Activated CD8-positive, alpha-beta memory T cell treated with anti-CD3 and anti-CD28 coated beads for 1 hour (primary cell): ENCODE measurements around the gene ABLIM1.

Source experiments
- DNase-seq, 2 donors: peaks; one replicate each; pipeline ENCODE4 v3.0.0-alpha.2; 2020; ENCODE audit warnings: low read depth in 1 of 2; ENCODE audit errors: extremely low read depth in 1 of 2

Gene ABLIM1

DNA sequence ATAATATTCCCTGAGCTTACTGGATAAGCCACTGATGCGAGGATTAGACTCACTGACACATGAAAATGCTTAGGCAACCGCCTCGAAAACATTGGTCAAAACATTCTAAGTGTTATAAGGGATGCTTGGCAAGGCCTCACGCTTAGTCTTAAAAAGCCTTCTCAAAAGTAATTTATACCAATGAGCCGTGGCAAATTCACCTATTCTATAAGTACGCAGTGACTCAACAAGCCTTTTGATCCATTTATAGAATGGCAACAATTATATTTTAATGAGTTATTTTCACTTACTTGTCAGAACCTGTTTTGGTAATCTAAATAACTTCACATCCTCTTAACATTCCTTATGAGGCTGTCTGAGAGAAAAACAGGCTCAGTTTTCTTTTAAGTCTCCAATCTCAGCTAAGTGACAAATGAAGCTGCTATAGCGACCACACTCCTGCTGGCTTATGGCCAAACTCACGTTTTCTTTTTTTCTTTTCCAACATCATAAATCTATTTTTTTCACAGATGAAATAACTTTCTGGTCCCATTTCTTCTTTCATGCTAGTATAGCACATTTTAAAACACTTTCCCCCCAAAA is 132.6 kb downstream of the ABLIM1 start:
- DNase-seq = no peak

DNA sequence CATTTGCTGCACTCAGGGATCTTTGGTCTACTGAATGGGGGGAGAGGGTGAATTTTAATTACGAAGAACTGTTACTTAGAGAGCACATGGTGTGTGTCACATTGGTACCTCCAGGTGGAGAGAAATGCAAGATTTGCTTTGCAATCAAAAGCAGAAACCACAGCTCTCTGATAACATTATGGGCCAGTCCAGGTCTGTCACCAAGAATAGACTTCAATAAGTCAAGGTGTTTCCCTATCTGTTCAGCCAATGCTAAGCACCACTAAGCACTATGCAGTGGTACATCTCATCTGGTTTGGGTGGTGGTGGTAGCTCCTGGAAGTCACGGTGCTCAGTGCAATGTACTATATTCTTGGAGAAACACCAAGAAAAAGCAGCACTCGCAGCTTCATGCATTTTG is 134.2 kb downstream of the ABLIM1 start:
- DNase-seq = no peak

DNA sequence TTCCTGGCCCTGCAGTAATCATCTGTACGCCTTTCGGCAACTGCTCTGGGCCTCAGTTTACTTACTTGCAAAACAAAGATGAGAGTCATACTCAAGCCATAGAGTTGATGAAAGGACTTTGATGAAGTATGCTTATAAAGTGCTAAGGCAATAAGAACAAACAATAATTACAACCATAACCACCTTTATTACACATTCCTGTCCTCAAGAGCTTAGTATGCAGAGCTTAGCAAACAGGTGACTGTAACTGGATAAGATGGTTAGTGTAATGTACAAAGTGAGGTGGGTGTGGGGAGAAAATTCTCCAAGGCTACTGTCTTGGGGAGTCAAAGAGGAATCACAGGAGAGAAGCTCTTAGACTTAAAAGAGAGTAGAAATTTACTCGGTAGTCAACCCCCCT is 136.8 kb downstream of the ABLIM1 start:
- DNase-seq = no peak

DNA sequence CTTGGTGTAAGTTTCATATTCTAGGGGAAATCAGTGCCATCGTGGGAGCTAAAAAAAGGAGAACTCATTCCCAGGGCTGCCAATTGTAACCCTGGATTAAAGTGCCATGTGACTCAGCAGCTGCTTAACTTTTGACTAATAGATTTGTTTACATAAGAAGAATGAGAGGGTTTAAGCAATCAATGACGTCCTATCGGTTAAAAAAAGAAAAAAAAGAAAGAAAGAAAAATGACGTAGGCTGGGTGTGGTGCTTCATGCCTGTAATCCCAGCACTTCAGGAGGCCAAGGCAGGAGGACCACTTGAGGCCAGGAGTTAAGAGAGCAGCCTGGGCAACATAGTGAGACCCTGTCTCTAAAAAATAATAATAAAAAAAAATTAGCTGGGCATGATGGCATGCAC is 137.6 kb downstream of the ABLIM1 start:
- DNase-seq = no peak

DNA sequence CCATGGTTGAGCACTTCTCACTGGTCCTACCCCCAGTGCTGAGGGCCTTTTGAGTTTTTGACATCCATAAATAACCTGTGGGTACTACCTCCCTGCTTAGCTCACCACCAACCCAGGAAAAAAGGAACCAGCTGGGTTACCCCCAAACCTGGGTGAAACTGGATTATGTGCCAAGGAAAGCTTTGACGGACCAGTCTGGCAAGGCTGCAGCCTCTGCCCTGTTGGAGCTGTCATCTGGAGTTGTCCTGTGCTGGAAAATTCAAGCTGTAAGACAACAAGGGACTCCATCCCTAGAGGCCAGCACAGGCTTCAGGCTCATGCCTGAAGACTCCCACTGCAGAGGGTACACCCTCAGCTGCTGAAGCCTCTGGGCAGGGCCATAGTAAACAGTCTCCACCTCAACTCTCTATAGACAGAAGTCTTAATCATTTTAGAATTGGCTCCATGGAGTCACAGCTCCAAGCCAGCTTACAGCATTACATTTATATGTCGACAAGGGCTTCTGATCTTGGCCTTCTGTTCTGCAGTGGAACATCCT is 138.2 kb downstream of the ABLIM1 start:
- no peak for DNase-seq

DNA sequence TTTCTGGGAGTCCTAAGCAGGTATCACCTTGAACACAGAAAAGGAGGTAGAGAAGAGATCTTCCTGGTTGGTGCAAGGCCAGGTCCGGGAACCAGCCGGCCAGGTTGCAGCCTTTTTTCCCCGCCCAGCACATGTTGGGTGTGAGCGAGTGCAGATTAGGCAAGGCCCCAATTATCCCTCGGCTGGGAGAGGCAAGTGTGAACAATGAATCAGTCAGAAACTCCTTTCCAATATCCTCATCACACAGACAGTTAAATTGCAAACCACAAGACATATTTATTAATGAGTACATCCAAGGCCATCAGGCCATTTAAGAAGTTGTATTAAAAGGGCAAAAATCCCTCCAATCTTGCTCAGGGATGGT is 138.8 kb downstream of the ABLIM1 start:
- no peak for DNase-seq

DNA sequence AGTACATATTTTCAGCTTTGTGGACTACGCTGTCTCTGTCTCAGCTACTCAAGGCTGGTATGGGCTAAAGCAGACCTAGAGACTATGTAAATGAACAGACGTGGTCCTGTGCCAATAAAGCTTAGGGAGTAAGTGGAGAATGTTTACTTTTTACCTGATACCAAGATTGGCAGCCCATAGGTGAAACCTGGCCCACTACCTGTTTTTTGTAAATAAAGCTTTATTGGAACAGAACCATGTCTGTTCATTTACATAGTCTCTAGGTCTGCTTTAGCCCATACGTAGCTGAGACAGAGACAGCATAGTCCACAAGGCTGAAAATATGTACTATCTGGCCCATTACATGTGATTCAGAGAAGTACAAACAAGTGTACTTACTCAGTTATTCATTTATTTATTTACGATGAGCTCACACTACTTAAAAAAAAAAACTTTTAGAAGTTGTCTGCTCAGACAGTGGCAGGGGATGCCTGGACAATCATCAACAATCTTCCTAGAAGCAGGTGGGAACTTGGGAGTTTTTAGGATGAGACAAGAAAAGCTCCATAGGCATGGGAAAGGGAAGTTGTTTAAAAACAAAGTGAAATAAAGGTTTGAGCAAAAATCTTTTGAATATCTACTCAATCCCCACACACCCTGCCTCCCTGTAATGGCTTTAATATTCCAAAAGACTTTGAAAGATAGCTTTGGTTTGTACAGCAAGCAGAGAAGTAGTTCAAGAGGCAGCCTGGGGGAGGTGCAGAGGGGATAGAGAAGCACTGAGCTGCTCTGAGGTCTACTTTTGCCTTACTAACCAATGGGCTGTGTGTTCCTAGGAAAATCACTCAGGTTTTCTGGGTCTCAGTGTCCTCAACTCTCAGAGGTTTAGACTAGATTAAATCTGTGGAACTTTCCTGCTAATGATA is 139.4 kb downstream of the ABLIM1 start:
- no peak for DNase-seq

DNA sequence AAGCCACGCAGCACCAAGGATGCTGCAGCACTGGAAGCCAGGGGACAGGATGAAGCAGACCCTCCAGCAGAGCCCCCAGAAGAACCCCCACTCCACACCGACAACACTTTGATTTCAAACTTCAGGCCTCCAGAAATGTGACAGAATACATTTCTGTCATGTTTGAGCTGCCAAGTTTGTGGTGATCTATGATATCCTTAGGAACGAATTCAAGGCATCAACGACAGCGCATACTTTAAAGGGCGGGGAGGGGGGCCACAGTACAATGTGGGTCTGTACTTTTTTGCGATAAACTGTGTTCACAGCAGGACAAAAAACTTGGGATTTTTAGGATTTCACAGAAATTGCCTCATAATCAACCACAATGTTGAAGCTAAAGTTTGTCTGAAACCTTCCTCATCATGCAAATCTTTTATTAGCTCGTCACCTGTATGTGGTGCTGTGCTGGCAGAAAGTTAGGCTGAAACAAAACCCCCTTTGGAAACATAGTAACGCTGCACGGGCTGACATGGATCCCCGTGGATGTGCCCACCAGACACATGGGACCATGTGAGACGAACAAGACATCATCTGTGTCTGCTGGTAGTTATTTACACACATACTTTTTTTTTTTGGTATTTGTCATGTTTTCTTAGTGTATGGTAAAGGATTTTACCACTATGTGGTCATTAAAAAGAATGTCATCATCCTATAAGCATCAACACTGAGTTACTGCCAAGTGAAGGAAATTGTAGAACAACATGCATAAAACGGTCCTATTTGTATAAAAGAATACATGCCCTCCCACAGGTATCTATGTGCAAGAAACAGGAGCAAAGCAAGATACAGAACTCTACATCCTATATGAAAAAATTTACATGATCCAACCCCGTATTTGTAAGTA is 140.5 kb downstream of the ABLIM1 start:
- no peak for DNase-seq

DNA sequence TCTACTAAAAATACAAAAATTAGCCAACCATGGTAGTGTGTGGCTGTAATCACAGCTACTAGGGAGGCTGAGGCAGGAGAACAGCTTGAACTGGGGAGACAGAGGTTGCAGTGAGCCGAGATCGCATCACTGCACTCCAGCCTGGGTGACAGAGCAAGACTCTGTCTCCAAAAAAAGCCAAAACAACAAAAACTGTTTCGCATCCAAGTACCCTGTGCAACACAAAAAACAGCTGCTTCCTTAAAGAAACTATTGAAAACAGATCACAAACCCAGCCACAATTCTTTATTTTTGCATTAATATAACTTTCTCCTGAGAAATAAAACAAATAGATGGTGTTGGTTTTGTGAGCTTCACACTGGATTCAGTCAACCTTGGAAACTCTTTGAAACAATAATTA is 141.7 kb downstream of the ABLIM1 start:
- no peak for DNase-seq

DNA sequence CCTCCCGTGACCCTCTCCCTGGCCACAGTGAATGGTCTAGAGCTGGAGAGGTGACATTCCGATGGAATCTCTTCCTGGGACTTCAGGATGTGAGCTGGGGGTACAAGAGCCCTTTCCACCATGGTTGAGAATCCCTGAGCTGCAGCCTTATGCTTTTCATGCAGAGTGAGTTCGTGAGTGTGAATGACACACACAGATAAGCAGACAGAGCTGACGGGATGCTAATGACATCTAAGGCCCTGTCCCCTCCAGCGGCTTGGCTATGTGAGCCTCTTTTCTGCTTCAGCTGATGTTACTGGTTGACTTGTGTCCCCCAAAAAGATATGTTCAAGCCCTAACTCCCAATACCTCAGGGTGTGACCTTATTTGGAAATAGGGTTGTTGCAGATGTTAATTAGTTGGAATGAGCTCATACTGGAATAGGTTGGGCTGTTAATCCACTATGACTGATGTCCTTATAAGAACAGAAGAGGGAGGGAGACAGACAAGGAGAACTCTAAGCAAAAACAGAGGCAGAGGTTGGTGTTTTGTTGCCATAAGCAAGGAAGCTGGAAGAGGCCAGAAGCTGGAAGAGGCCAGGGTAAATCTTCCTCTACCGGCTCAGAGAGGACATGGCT is 142.7 kb downstream of the ABLIM1 start:
- no peak for DNase-seq

DNA sequence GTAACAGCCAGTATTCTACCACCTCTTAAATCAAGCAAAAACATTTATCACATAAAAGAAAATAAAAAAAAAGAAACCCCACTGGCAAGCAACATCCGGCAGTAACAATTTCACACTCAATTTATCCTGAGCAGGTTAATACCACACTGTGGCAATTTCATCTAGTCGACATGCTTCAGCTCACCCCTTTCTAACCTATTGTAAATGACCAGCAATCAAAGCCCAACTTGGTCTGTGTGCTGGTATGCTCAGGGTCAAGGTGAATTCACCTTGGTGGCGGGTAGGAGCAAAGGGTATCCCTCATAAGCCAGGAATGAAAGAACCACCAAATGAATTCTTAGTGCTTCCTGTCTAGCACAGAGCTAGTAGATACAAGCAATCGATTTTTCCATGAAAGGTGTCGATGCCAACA is 144.7 kb downstream of the ABLIM1 start:
- no peak for DNase-seq

DNA sequence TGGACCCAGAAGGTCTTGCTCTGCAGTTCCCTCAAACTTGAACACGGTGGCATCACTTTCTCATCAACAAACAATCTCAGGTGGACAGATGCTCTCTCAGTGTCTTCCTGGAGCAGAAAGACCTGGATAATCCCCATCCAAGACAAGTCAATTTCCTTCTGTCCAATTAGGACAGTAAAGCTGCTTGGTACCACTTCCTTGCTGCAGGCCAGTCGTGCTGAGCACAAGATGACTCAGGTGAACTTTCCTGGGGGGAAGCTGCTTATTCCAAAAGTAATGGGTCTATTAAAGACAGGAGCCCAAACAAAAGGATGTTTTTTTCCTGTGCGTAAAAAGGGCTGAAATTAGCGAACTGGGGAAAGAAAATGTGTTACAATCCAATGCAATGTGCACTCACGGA is 146.2 kb downstream of the ABLIM1 start:
- DNase-seq = no peak

DNA sequence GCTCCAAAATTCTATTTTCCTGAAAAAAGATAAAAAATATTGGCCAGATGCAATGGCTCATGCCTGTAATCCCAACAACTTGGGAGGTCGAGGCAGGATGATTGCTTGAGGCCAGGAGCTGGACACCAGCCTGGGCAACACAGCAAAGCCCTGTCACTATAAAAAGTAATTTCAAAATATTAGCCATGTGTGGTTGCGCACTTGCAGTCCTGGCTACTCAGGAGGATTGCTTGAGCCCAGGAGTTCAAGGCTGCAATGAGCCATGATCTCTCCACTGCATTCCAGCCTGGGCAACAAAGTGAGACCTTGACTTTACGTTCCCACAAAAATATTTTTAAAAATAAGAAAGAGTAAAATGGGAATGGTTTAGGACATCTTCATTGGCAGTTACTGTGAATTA is 149.7 kb downstream of the ABLIM1 start:
- DNase-seq = no peak

DNA sequence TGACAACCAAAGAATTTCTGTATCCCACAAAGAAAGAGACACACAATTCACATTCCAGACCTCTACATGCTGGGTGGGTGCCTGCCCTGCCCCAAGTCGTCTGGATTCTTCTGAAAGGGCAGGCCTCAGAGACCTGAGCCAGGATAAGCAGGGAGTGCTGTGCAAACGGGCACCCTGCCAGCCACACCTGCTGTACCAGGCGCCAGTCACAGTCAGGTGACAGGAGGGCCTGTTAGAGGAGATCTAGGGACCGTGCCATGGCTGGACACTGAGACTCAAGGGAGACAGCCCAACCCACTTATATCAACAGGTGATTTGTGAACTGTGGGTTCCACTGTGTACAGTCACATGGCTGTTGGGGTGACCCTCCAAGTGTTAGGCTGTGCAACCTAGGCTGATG is 150.6 kb downstream of the ABLIM1 start:
- no peak for DNase-seq

DNA sequence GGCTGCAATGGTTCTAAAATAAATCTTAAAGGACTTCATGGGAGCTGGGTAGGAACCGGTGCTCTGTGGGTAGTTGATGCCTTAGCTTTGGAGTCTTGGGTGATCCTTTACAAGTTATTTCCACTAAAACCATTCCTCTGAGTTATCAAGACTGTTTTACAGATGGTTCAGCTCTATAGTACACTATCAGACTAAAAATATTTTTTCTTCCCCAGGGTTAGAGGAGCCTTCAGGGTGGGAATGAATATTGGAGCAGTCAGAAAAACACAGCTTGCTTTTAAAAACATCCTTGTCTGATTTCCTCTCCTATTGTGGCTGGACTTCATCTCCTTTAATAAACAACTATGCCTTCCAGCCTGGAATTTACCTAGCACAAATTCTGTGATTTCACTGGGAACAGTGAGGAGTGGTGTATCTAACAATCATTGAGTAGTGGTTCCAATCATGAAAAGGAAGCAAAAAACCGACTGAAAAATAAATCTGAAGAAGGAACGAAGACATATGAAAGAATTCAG is 151.1 kb downstream of the ABLIM1 start:
- DNase-seq = no peak

DNA sequence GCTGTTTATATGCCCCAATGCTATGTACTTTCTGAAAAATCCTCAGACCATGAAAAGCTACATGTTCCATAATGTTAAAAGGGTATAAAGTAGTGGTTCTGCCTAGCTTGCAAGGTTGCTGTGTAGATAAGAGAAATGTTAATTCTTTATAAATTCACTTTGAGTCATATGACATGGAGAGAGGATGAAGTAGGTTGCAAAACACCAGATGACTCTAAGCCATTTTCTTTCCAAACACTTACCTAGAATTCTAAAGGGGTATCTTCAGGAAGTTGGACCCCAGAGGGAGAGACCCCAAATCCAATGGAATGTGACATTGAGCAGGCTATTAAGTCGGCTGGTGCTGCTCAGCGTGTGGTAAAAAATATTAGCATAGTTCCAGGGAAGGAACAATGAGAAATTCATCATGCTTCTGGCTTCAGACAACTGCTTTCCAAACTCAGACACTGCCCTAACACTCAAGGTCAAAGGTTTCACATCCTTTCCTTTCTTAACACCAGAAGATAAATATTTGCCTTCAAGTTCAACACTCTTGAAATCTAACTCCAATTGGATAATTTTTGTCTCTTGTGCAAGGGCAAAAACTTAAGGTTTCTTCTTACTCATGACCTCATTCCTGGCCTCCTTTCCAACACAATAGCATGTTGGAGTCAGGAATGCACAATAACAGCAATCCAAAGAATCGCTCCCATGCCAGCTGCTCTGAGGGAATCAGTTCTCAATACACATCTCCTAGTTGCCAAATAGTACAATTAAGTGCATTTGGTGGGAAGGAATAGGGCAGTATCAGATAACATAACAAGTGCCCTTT is 153.1 kb downstream of the ABLIM1 start:
- DNase-seq = no peak

DNA sequence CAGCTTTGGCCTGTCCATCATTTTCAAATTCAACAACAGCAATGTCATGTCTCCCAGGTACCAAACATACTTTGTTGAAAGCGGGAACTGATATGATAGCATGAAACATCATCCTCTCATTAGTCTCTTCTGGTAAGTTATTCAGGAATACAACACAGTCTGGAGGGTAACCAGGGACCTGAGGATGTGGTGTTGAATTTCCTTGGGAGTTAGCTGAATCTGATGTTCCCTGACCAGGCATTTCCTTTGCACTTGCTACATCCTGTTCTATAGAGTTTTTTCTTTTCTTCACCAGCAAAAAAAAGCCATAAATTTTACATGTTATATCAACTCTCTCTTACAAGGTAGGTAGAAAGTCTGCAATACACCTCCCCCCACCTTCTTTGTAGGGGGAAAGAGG is 156.0 kb downstream of the ABLIM1 start:
- no peak for DNase-seq

DNA sequence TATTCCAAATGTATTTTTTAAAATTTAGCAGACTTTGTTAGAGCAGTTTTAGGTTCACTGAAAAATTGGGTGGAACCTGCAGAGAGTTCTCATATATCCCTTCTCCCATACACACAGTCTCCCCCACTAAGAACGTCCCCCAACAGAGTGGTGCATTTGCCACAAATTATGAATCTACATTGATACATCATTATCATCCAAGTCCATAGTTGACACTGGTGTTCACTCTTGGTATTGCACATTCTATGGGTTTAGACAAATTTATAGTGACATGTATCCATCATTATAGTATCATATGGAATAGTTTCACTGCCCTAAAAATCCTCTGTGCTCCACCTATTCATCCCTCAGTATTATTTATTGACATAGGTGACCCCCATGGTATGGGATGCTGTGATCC is 156.4 kb downstream of the ABLIM1 start:
- DNase-seq = no peak

DNA sequence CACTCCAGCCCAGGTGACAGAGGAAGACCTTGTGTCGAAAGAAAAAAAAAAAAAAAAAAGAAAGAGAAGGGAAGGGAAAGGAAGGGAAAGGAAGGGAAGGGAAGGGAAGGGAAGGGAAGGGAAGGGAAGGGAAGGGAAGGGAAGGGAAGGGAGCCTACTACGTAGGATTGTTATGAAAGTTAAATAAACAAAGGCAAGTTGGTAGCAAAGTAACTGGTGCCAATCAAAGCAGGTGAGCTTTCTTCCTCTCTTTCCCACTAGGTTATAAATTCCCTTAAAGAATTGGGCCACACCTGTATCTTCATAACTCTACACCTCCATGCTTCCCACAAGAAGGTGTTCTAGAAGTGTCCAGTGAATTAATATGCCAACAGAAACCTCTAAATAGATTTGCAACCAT is 157.4 kb downstream of the ABLIM1 start:
- no peak for DNase-seq

DNA sequence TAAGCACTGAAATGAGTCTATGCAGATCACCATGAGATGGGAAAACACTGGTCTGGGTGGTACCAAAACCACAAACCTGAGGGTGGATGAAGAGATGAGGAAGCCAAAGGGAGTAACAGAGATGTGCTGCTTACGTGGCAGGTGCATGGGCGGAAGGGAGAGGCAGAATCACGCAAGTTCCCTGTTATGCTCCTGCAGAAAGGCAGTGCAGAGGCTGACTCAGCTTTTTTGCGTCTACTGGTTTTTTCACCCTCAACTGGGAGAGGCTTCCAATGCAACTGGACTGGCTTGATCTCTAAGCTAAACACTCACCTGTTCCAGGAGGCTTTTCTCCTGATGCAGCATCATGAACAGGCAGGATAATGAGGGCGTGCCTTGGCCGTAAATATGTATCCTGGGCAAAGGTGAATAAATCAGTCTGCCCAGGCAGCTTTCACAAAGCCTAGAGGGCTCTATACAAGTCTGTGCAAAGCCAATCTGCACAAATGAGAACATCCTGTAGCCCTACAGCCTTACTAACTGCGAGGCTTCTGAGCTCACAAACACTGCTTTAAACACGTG is 158.4 kb downstream of the ABLIM1 start:
- peak in 1 of 2 donors; percentile 48 for DNase-seq
